Measurements from ENCODE around the gene STON1. TPM values are rescaled to one million over a fixed set of nuclear protein-coding genes. Genes with fewer than 3 reads are reported as not detected.

The STON1 gene
- total RNA-seq, 1 donor from 2014 or later: 0.79 TPM

DNA sequence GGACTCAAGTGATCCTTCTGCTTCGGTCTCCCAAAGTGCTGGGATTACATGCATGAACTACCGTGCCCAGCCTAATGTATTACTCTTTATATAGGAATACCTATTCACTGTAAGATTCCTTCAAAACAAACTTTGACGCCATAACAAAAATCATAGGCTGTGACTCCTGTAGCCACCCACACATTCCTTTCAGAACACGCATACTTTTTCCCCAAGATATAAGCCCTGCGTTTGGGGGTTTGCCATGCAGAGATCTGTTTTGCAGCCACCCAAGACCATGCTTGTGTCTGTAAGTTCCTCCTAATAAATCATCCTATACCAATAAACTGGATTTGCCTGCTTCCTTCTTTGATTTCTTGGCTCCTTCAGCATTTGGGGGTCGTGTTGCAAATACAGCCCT, 46.0 kb upstream of the STON1 start:
- Histone ChIP-seq H3K36me3 (ENCODE audit: control insufficient read depth, insufficient read depth, low read length) (peaks cover 6% of the 10 kb centered on the region), H3K27me3 (ENCODE audit: control insufficient read depth, insufficient read depth, low read length) (no peaks in the 10 kb centered on the region), H3K4me3 (ENCODE audit: low read depth, low read length) (no peak overlapping the region)
- no peak for TF ChIP-seq CTCF (IDR thresholded peaks at IDR 0.05; ENCODE audit: insufficient read depth, low read length, severe bottlenecking)
- no peak for FAIRE-seq
- no peak for DNase-seq (ENCODE audit: low read depth)

DNA sequence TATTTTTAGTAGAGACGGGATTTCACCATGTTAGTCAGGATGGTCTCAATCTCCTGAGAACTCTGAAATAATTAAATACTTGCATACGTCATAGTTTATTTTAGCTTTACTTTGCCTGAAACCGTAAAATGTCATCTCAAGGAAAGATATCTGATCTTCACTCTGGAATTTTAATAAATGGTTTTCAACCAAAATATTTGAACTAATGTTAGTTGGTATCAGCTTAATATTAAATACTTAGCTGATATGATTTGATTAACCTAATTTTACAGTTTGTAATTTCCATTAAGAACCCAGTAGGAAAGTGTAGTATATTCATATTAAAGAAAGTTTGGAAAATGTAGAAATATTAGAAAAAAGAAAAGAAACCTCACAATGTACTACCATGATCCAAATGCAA, 41.4 kb upstream of the STON1 start:
- no peak for TF ChIP-seq CTCF (IDR thresholded peaks at IDR 0.05; ENCODE audit: insufficient read depth, low read length, severe bottlenecking)
- Histone ChIP-seq H3K27me3 (ENCODE audit: control insufficient read depth, insufficient read depth, low read length) (no peaks in the 10 kb centered on the region), H3K36me3 (ENCODE audit: control insufficient read depth, insufficient read depth, low read length) (peaks cover 4% of the 10 kb centered on the region), H3K4me3 (ENCODE audit: low read depth, low read length) (no peak overlapping the region)
- FAIRE-seq: no peak
- no peak for DNase-seq (ENCODE audit: low read depth)

GRCh38 chr2:48496849-48497248, 33.1 kb upstream of the STON1 start:
- peaks cover 2% of the 10 kb centered on the region for H3K36me3 ChIP-seq (ENCODE audit: control insufficient read depth, insufficient read depth, low read length)
- DNase-seq (ENCODE audit: low read depth) (no peak), FAIRE-seq (no peak)

GRCh38 chr2:48504647-48505327, 25.2 kb upstream of the STON1 start:
- Histone ChIP-seq H3K27me3 (ENCODE audit: control insufficient read depth, insufficient read depth, low read length) (no peaks in the 10 kb centered on the region), H3K4me3 (ENCODE audit: low read depth, low read length) (no peak overlapping the region), H3K36me3 (ENCODE audit: control insufficient read depth, insufficient read depth, low read length) (peaks cover 3% of the 10 kb centered on the region)
- DNase-seq (ENCODE audit: low read depth) (no peak), FAIRE-seq (no peak)
- TF ChIP-seq CTCF (IDR thresholded peaks at IDR 0.05; ENCODE audit: insufficient read depth, low read length, severe bottlenecking): no peak

More at GRCh38 chr2:48496849-48497248, 33.1 kb upstream of the STON1 start:
- H3K27me3 ChIP-seq (ENCODE audit: control insufficient read depth, insufficient read depth, low read length): no peaks in the 10 kb centered on the region
- no peak for TF ChIP-seq CTCF (IDR thresholded peaks at IDR 0.05; ENCODE audit: insufficient read depth, low read length, severe bottlenecking)
- H3K4me3 ChIP-seq (ENCODE audit: low read depth, low read length): no peak overlapping the region

DNA sequence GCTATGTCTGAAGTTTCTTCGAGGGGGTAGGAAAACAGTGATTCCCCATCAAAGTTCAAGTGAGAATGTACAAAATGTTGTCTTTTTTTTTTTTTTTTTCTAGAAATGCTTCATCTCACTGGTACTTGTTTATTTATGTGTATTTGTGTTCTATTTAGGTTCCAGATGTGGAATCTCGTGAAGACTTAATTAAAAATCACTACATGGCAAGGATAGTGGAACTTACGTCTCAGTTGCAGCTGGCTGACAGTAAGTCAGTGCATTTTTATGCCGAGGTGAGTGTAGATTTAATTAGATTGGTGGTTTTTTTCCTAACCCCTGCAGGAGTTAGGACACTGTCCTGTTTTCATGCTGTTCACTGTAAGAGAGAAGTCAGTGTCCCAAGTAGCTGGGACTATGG, 22.8 kb upstream of the STON1 start:
- H3K27me3 ChIP-seq (ENCODE audit: control insufficient read depth, insufficient read depth, low read length): no peaks in the 10 kb centered on the region
- no peak overlapping the region for H3K4me3 ChIP-seq (ENCODE audit: low read depth, low read length)
- H3K36me3 ChIP-seq (ENCODE audit: control insufficient read depth, insufficient read depth, low read length): peaks cover 6% of the 10 kb centered on the region
- no peak for TF ChIP-seq CTCF (IDR thresholded peaks at IDR 0.05; ENCODE audit: insufficient read depth, low read length, severe bottlenecking)
- no peak for DNase-seq (ENCODE audit: low read depth)
- FAIRE-seq: no peak

Measured in bronchial epithelial cell (primary cell).